ENCODE results near the gene CMTM4. TPM values are rescaled to one million over a fixed set of nuclear protein-coding genes. Genes with fewer than 3 reads are reported as not detected.
A peak's percentile ranks its signal among the peaks of the same experiment; 100 is the strongest.
"Not testable (repeated sequence)": the region's sequence is repeated elsewhere in the genome, so short reads cannot be mapped to it uniquely, and the experiment has no call there.

The CMTM4 gene
- total RNA-seq, 1 experiment from 2014 or later = 14.6 TPM

- Histone ChIP-seq H3K27ac (peak within 1 kb of the TSS; percentile 85), H3K36me3 (peaks cover 22% of the 10 kb centered on the region), H3K4me3 (peak within 1 kb of the TSS; percentile 92), H3K27me3 (replicated peaks) (no peaks in the 10 kb centered on the region), H3K9me3 (replicated peaks) (no peaks in the 10 kb centered on the region), H3K4me1 (replicated peaks) (peaks cover 24% of the 10 kb centered on the region)
- peak; percentile 72 to 73 for DNase-seq (ENCODE audit: low read depth in 1 of 2, low spot score in 2 of 2)
Measured at GRCh38 chr16:66604376-66605176, 92.0 kb downstream of the CMTM4 start, which contains the start of gene CMTM3. Gene CMTM3, plus strand, starts transcription at chr16:66604704. Its CDS starts 102 bp downstream, at chr16:66604806.

DNA sequence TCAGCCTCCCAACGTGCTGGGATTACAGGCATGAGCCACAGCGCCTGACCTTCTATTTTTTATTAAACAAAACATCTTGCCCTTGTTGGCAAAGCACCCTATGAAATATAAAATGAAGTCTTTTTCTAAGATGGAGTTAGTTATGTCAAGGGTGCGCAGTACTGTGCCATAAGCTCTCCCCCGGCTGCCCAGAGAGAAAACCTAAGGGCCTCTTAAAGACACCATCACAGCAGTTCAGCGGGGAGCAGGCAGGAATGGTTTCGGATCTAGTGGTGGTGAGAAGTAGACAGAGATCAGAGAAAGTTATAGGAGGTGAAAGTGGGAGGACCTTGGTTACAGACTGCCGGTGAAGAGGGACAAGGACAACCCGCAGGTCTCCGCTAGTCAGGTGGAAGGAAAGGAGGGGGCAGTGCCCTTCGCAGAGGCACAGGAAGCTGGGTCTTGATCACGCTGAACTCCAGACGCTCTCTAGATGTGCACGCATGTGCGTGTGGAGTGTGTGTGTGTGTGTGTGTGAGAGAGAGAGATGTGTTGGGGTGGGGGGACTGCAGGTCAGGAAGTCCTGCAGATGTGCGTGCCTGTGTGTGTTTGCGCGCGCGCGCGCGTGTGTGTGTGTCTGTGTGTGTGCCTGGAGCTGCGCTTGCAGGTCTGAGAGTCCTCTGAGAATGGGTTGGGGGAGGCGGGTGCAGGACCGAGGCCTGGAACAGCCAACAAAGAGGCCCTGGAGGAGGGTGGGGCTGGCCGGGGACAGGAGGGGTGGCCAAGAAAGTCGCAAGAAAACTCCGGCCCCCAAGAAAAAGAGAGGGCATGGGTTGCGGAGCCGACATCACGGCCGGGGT, 92.8 kb downstream of the CMTM4 start:
- no peaks in the 10 kb centered on the region for H3K27me3 ChIP-seq (replicated peaks)
- peaks cover 14% of the 10 kb centered on the region for H3K36me3 ChIP-seq
- peak overlapping the region; percentile 92 for H3K4me3 ChIP-seq
- peak overlapping the region; percentile 56 for H3K27ac ChIP-seq
- no peaks in the 10 kb centered on the region for H3K9me3 ChIP-seq (replicated peaks)
- peaks cover 21% of the 10 kb centered on the region for H3K4me1 ChIP-seq (replicated peaks)
- peak; percentile 74 to 75 for DNase-seq (ENCODE audit: low read depth in 1 of 2, low spot score in 2 of 2)

DNA sequence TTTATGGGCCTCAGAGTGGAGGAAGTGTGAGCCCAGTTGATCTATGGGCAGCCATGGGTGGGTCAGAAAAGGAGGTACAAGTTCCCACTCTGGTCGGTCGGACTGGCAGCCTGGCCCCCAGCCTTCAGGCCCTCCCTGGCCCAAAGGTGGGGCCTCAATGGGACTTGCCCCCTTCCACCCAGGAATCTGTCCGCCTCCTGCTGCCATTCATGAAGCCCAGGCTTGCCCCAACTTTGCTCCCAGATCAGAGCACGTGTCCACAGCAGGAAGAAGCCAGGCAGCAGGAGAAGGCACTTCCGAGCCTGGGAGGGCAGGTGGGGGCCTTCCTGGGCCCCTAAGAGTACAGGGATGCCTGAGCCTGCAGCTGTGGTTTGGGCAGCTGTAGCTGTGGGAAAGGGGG, 95.1 kb downstream of the CMTM4 start:
- Histone ChIP-seq H3K36me3 (peaks cover 7% of the 10 kb centered on the region), H3K27me3 (replicated peaks) (no peaks in the 10 kb centered on the region)

GRCh38 chr16:66600477-66600876, 96.1 kb downstream of the CMTM4 start:
- Histone ChIP-seq H3K27me3 (replicated peaks) (no peaks in the 10 kb centered on the region), H3K36me3 (peaks cover 7% of the 10 kb centered on the region), H3K27ac (no peak overlapping the region), H3K9me3 (replicated peaks) (no peaks in the 10 kb centered on the region), H3K4me1 (replicated peaks) (peaks cover 7% of the 10 kb centered on the region), H3K4me3 (no peak overlapping the region)
- no peak for DNase-seq (ENCODE audit: low read depth in 1 of 2, low spot score in 2 of 2)

More for the DNA sequence above, 95.1 kb downstream of the CMTM4 start:
- Histone ChIP-seq H3K9me3 (replicated peaks) (no peaks in the 10 kb centered on the region), H3K27ac (no peak overlapping the region), H3K4me1 (replicated peaks) (peaks cover 16% of the 10 kb centered on the region), H3K4me3 (no peak overlapping the region)
- no peak for DNase-seq (ENCODE audit: low read depth in 1 of 2, low spot score in 2 of 2)

- DNase-seq (ENCODE audit: low read depth in 1 of 2, low spot score in 2 of 2) = no peak
- Histone ChIP-seq H3K27ac (no peak overlapping the region), H3K4me3 (no peak overlapping the region), H3K4me1 (replicated peaks) (peaks cover 7% of the 10 kb centered on the region), H3K9me3 (replicated peaks) (no peaks in the 10 kb centered on the region), H3K36me3 (peaks cover 1% of the 10 kb centered on the region), H3K27me3 (replicated peaks) (no peaks in the 10 kb centered on the region)
Measured at GRCh38 chr16:66599726-66600125, 96.8 kb downstream of the CMTM4 start.

DNA sequence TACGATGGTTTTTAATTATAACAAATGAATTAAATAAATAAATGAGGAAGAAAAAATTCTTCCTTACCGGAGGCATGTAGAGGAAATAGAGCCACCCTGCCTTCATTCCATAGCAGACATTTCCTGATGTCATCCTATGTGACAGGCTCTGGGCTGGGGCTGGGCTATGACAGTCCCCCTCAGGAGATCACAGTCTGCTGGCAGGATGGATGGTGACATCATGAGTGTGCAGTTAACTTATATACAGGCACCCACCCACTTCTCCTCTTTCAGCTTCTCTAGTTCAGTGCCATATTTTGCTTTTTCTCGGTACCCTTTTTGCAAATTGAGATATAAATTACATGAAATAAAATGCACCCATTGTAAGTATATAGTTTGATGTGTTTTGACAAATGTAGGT, 98.4 kb downstream of the CMTM4 start:
- no peak overlapping the region for H3K27ac ChIP-seq
- H3K4me1 ChIP-seq (replicated peaks) = no peaks in the 10 kb centered on the region
- no peaks in the 10 kb centered on the region for H3K27me3 ChIP-seq (replicated peaks)
- no peaks in the 10 kb centered on the region for H3K36me3 ChIP-seq
- H3K9me3 ChIP-seq (replicated peaks) = no peaks in the 10 kb centered on the region
- no peak for DNase-seq (ENCODE audit: low read depth in 1 of 2, low spot score in 2 of 2)
- H3K4me3 ChIP-seq = no peak overlapping the region

DNA sequence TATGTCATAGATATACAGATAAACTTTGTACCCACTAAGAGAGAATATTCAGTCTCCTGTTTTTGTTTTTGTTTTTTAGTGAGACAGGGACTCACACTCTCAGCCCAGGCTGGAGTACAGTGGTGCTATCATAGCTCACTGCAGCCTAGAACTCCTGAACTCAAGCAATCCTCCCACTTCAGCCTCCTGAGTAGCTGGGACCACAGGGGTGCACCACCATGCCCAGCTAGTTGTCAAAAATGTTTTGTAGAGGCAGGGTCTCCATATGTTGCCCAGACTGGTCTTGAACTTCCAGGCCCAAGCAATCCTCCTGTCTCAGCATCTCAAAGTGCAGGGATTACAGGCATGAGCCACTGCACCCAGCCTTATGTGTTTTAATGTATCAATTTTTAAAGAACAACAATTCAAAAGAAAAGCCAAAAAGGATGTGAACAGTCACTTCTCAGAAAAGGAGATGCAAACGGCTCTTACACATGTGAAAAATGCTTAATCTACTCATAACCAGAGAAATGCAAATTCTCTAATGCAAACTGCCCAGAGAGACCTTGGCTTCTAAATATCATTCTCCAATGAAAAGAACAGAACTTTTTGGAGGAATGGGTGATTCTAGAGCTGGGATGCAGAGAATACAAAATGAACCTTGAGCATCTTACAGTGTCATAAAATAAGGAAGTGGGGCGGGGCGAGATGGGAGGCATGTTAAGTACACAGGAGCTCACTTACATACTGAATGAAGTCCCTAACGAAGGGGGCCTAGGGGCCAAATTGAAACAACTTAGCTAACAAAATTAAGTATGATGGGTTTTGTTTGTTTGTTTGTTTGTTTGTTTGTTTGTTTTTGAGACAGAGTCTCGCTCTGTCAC, 99.3 kb downstream of the CMTM4 start:
- H3K9me3 ChIP-seq (replicated peaks) = no peaks in the 10 kb centered on the region
- no peaks in the 10 kb centered on the region for H3K36me3 ChIP-seq
- no peaks in the 10 kb centered on the region for H3K4me1 ChIP-seq (replicated peaks)
- no peak overlapping the region for H3K27ac ChIP-seq
- DNase-seq (ENCODE audit: low read depth in 1 of 2, low spot score in 2 of 2) = no peak
- no peak overlapping the region for H3K4me3 ChIP-seq
- no peaks in the 10 kb centered on the region for H3K27me3 ChIP-seq (replicated peaks)

- not testable (repeated sequence) for H3K4me1 ChIP-seq (replicated peaks); H3K27me3 ChIP-seq (replicated peaks); H3K27ac ChIP-seq; H3K36me3 ChIP-seq; DNase-seq (ENCODE audit: low read depth in 1 of 2, low spot score in 2 of 2); H3K4me3 ChIP-seq; H3K9me3 ChIP-seq (replicated peaks)
Measured at GRCh38 chr16:66596559-66596958, 100.0 kb downstream of the CMTM4 start.

DNA sequence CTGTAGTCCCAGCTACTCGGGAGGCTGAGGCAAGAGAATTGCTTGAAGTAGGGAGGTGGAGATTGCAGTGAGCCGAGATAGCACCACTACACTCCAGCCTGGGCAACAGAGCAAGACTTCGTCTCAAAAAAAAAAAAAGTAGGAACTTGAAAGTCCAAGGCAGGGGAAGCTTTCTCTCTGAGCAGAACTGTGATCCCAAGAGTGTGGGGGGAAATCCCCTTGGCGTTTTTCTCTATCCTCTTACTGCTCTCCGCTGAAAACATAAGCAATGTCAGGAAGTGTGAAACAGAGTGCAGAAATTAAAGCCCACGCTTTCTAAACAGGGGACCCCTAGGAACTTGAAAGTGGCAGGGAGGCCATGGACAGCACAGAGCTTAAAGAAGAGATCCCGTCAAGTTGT, 101.8 kb downstream of the CMTM4 start:
- no peaks in the 10 kb centered on the region for H3K9me3 ChIP-seq (replicated peaks)
- no peaks in the 10 kb centered on the region for H3K4me1 ChIP-seq (replicated peaks)
- no peak overlapping the region for H3K27ac ChIP-seq
- H3K36me3 ChIP-seq = no peaks in the 10 kb centered on the region
- no peaks in the 10 kb centered on the region for H3K27me3 ChIP-seq (replicated peaks)
- no peak overlapping the region for H3K4me3 ChIP-seq
- no peak for DNase-seq (ENCODE audit: low read depth in 1 of 2, low spot score in 2 of 2)

- DNase-seq (ENCODE audit: low read depth in 1 of 2, low spot score in 2 of 2) = no peak
- Histone ChIP-seq H3K27me3 (replicated peaks) (no peaks in the 10 kb centered on the region), H3K4me3 (no peak overlapping the region), H3K36me3 (no peaks in the 10 kb centered on the region), H3K27ac (no peak overlapping the region), H3K4me1 (replicated peaks) (no peaks in the 10 kb centered on the region), H3K9me3 (replicated peaks) (no peaks in the 10 kb centered on the region)
Measured at GRCh38 chr16:66592814-66593213, 103.7 kb downstream of the CMTM4 start.

DNA sequence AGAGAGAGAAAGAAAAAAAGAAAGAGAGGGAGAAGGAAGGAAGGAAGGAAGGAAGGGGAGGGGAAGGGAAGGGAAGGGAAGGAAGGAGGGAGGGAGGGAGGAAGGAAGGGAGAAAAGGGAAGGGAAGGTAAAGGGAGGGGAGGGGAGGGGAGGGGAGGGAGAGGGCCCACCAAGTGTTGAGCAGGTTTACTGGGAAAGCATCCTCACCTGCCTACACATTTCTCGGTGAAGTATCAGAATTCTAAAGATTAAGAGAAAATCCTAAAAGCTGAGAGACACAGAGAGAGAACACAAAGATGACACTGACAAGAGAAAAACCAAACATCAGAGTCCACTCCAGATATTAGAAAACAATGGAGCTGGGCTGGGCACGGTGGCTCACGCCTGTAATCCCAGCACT, 104.3 kb downstream of the CMTM4 start:
- H3K9me3 ChIP-seq (replicated peaks) = no peaks in the 10 kb centered on the region
- no peak overlapping the region for H3K4me3 ChIP-seq

GRCh38 chr16:66591018-66591417, 105.5 kb downstream of the CMTM4 start:
- Histone ChIP-seq H3K4me3 (no peak overlapping the region), H3K36me3 (no peaks in the 10 kb centered on the region), H3K9me3 (replicated peaks) (no peaks in the 10 kb centered on the region), H3K27me3 (replicated peaks) (no peaks in the 10 kb centered on the region), H3K4me1 (replicated peaks) (no peaks in the 10 kb centered on the region), H3K27ac (no peak overlapping the region)
- no peak for DNase-seq (ENCODE audit: low read depth in 1 of 2, low spot score in 2 of 2)

More for the DNA sequence above, 104.3 kb downstream of the CMTM4 start:
- no peaks in the 10 kb centered on the region for H3K27me3 ChIP-seq (replicated peaks)
- no peak overlapping the region for H3K27ac ChIP-seq
- no peaks in the 10 kb centered on the region for H3K36me3 ChIP-seq
- no peak for DNase-seq (ENCODE audit: low read depth in 1 of 2, low spot score in 2 of 2)
- H3K4me1 ChIP-seq (replicated peaks) = no peaks in the 10 kb centered on the region

DNA sequence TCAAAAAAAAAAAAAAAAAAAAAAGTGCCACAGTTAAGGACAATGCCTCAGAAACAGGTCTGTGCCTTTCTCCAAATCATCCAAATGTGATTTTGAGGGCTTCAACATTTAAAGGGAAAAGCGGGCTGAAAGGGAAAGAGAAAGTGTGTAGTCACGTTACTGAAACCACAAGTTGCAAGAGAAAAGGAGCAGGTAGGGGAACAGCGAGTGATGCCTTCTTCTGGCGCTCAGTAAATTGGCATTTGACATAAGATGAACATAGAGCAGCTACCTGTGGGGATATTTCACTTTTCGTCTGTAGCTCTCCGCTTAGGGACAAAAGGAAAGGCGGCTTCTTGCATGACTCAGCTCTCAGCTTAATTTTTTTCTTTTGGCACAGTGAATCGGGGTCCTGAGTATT, 106.2 kb downstream of the CMTM4 start:
- Histone ChIP-seq H3K27me3 (replicated peaks) (no peaks in the 10 kb centered on the region), H3K4me1 (replicated peaks) (no peaks in the 10 kb centered on the region), H3K9me3 (replicated peaks) (no peaks in the 10 kb centered on the region), H3K27ac (no peak overlapping the region), H3K4me3 (no peak overlapping the region), H3K36me3 (no peaks in the 10 kb centered on the region)
- DNase-seq (ENCODE audit: low read depth in 1 of 2, low spot score in 2 of 2) = no peak
